ENCODE data around the gene AFF3. TPM values are rescaled to one million over a fixed set of nuclear protein-coding genes. Genes with fewer than 3 reads are reported as not detected.

AFF3 gene
- total and polyA plus RNA-seq, 2 of the 4 experiments (the other 2 are of a cell fraction) = 12.9 to 14.3 TPM

- no peak for TF ChIP-seq MXI1 (IDR thresholded peaks at IDR 0.05; ENCODE audit: borderline replicate concordance, low read depth, low read length)
- no peak for TF ChIP-seq CHD1 (IDR thresholded peaks at IDR 0.05; ENCODE audit: low read depth, low read length)
Measured at GRCh38 chr2:99808361-99809200, 333.8 kb downstream of the AFF3 start (continued).

- dilution Hi-C loops (cut with HindIII; ENCODE audit: low sequenced_read_pairs, unreplicated experiment) = no loop called here
- no peak overlapping the region for H3K4me3 ChIP-seq (ENCODE audit: insufficient read depth, low read depth, low read length)
- H3K4me2 ChIP-seq (ENCODE audit: low read depth, low read length) = no peak overlapping the region
- H3K4ac ChIP-seq (ENCODE audit: low read depth, low read length) = peak overlapping the region; percentile 95
- peak overlapping the region; percentile 88 for H3K14ac ChIP-seq (replicated peaks; ENCODE audit: low read depth, low read length)
- peak overlapping the region; percentile 73 for H2AK9ac ChIP-seq (replicated peaks; ENCODE audit: low read depth, low read length, poor library complexity)
- peak overlapping the region; percentile 96 for H2BK20ac ChIP-seq (ENCODE audit: low read depth, low read length)
- peak overlapping the region; percentile 5 for H2AFZ ChIP-seq (replicated peaks; ENCODE audit: low read length, poor library complexity)
- H3K18ac ChIP-seq (ENCODE audit: low read depth, low read length) = peak overlapping the region; percentile 88
- peak overlapping the region; percentile 71; the same call in 2 of the 3 replicates for H2BK15ac ChIP-seq (ENCODE audit: low read depth, low read length)
- peaks cover 15% of the 10 kb centered on the region for H3K4me1 ChIP-seq (ENCODE audit: control insufficient read depth, insufficient read depth, low read length)
- H3K79me1 ChIP-seq (ENCODE audit: low read depth in 1 of 2, low read length in 2 of 2) = peaks cover 20 to 35% of the 10 kb centered on the region in 2 experiments
- peaks cover 19% of the 10 kb centered on the region for H3K9me1 ChIP-seq (ENCODE audit: insufficient read depth, low read length)
- no peaks in the 10 kb centered on the region for H3K36me3 ChIP-seq (ENCODE audit: control insufficient read depth, insufficient read depth, low read length)
- DNase-seq (peak; percentile 81), ATAC-seq (ENCODE audit: low read depth) (peak; percentile 83)
- H3K56ac ChIP-seq (ENCODE audit: extremely low read depth, insufficient read depth, low read length) = peak overlapping the region; percentile 22; the same call in 1 of the 2 replicates
- peak overlapping the region; percentile 79 for H2BK5ac ChIP-seq (ENCODE audit: low read depth, low read length, poor library complexity, severe bottlenecking)
- no CpG with 5 or more reads among the region's 4 CpGs for WGBS, 2 experiments (ENCODE audit: extremely low coverage in 2 of 2, insufficient read length in 1 of 2)
- TF ChIP-seq CHD1 (IDR thresholded peaks at IDR 0.05; ENCODE audit: low read depth, low read length) = no peak
- TF ChIP-seq CEBPB (IDR thresholded peaks at IDR 0.05; ENCODE audit: low read depth, low read length) = 0 out of 2 replicates have a peak, but pooled peaks have one; percentile 10
- no TSS peak for BruUV-seq (replicated peaks)
- CTCF ChIA-PET = interaction anchor here (0.6 kb wide), 1 partner anchor 1194 kb away, joined by 3 read pairs; no protein-coding TSS in a partner anchor
- H4K8ac ChIP-seq (ENCODE audit: low read depth in 2 of 2, low read length in 2 of 2) = peak overlapping the region; percentile 74 to 80; a peak in 3 of 4 replicates
- POLR2A ChIA-PET (ENCODE audit: unreplicated experiment) = no interaction called here
- peak overlapping the region; percentile 97 for H2BK120ac ChIP-seq (ENCODE audit: low read depth, low read length)
- in situ Hi-C loops (cut with MboI; ENCODE audit: low sequenced_read_pairs) = no loop called here
- no peaks in the 10 kb centered on the region for H3K27me3 ChIP-seq (ENCODE audit: control insufficient read depth, insufficient read depth, low read length)
- intact Hi-C loops (cut with micrococcal nuclease) = no loop called here
- H4K91ac ChIP-seq (ENCODE audit: insufficient read depth, low read depth, low read length) = peak overlapping the region; percentile 92
- H2AK5ac ChIP-seq (ENCODE audit: low read depth, low read length) = peak overlapping the region; percentile 93
- H4K5ac ChIP-seq (ENCODE audit: low read depth, low read length) = peak overlapping the region; percentile 98; the same call in 1 of the 2 replicates
- no peak overlapping the region for H3K9ac ChIP-seq (ENCODE audit: low read depth, low read length)
- H3K27ac ChIP-seq (ENCODE audit: insufficient read depth, low read length) = peak overlapping the region; percentile 15; the same call in 1 of the 2 replicates
- H3K9me3 ChIP-seq (ENCODE audit: control insufficient read depth, insufficient read depth, low read length) = no peaks in the 10 kb centered on the region; the same call in 1 of the 2 replicates
- no peaks in the 10 kb centered on the region for H4K20me1 ChIP-seq (ENCODE audit: insufficient read depth, low read length)
- H3K23ac ChIP-seq (ENCODE audit: low read depth, low read length) = peak overlapping the region; percentile 69
Measured at GRCh38 chr2:99806758-99807157, 335.6 kb downstream of the AFF3 start.

All from IMR-90 (cell line).